Inferior parietal cortex (tissue), 1 donor: ENCODE results near the gene PSTPIP2.
"Not testable (repeated sequence)": the region's sequence is repeated elsewhere in the genome, so short reads cannot be mapped to it uniquely, and the experiment has no call there.

Experiments used
- DNase-seq: peaks from one replicate; pipeline ENCODE4 v3.0.0-alpha.2; 2016; ENCODE audit errors: extremely low spot score

The PSTPIP2 gene

DNA sequence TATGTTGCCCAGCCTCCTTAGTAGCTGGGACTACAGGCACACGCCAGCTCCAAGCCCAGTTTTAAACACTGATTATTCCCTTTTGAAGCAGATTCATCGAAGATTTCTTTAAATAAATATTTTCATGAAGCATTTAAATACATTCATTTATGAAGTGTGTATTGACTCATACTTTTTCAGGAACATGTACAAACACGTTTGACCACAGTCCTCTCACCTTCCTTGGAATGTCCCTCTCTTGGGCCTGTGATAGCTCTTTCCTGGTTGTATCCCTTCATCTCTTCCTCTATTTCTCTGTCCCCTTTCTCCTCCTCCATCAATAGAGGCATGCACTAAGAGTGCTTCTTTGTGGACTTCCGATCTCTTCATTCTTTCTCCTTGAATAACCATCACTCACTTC is 2.5 kb downstream of the PSTPIP2 start:
- DNase-seq = no peak

DNA sequence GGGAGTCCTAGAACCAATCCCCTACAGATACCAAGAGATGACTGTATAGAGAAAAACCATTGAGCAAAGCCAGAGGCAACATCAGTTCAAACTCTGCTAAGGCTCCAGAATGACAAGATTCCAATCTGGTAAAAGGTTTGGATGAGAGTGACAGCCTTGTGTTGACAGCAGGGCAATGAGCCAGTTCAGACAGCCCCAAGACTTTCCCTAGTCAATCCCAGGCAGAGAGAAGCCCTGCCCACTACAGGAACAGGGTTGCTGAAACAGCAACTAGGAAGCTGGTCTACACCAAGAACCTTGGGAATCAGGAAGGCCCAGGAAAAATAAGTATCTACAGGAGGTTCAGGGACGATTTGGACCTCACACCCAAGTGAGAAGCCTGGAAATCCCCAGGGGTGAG is 3.3 kb downstream of the PSTPIP2 start:
- DNase-seq = no peak

DNA sequence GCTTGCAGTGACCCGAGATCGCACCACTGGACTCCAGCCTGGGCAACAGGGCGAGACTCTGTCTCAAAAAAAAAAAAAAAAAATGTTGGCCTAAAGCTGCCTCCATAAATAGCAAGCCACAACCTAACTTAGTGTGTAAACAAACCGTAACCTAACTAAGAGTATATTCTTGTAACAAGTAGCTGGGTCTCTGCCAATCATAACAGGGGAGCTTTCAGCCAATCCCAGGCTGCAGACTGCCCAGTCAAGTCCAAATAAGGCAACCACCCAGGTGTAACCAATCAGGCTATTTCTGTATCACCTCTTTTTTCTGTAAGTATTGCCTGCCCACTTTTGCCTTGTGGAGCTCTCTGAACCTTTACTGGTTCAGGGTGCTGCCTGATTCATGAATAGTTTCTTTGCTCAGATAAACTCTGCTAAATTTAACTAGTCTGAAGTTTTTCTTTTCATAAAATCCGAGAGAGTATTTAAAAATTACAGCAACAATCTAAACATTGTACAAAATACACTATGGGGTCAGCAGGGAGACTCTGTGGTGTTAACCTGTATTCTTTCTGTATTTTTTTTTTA is 4.5 kb downstream of the PSTPIP2 start:
- no peak for DNase-seq

DNA sequence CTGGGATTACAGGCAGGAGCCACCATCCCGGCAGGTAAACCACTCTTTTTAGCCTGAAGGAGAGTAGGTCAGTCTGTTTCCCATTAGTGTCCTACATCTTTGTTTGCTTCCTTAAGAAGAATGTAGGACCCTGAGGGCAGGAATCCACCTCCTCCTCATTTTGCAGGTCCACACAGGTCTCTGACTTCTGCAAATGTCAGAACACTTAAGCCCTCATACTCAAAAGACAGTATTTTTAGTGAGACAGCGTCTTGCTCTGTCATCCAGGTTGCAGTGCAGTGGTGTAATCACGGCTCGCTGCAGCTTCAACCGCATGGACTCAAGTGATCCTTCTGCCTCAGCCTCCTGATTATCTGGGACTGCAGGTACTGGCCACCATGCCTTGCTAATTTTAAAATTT is 9.3 kb downstream of the PSTPIP2 start:
- DNase-seq = no peak

DNA sequence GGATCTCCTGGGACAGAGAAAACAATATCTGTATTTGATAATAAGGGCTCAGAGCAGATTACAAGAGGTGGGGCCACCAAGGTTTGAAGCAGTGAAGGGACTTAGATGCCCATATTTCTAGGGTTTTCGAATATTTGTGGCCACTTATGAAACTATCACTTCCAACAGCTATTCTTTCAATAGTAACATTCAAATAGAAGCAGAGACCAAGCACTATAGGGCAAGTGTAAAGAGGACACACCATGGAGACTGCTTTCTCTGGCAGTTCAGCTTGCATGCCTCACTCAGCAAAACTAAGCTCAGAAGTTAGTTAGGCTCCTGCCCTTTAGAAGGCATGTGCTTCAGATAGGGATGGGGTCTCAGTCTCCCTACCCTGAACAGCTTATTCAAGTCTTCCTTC is 10.3 kb downstream of the PSTPIP2 start:
- DNase-seq = no peak

DNA sequence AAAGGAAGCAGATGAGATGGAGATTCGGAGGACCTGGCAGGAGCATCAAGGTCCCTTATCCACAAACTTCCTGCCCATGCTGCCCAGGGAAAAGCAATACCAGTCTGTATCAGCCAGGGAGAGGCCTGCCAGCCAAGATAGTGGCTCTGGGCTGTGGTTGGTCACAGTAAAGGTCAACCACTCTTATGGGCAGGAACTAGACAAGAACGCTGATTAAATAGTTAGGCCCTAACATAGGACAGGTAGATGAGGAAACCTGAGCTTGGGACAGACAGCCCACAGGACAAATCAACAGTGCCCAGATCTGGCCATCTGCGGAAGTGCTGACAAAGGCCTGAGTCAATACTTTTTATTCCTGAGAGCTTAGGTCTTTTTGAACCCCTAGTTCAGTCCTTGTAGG is 10.7 kb downstream of the PSTPIP2 start:
- DNase-seq = no peak

DNA sequence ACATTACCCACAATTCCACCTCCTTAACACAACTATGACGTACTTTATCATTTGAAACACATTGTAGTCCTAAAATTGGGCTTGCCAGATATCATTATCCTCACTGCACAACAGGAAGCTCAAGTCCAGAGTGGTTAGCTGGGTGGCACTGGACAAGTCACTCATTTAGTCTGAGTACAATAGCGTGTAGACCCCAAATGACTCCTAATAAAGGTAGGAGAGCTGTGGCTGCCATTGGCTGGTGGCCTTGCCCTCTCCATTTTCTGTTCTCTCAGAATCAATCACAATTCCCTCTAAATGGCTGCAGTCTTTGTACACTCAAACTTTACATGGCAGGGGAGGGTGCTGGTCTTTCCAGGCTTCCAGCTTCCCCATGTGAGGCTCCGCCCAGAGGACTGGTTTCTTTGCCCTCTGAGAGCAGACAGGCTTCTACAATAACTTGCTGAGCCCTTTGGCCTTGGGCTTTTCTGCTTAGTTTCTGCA is 11.7 kb downstream of the PSTPIP2 start:
- DNase-seq = no peak

DNA sequence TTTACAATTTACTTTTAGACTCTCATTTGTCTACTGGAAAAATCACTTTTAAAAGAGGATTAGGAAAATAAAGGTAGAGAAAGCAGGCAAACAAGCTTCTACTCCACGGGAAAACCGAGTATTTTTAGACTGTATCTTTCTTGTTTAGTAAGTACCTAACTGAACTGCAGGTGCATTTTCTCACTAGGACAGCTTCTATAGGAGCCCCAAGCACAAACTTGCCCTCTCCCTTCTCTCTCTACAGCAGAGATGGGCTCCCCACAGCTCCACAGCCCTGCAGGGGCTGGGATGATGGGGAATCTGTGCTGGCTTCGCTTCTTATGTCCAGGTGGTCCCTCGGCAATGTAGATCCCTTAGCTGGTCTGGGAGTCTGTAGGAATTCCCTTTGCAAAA is 16.2 kb downstream of the PSTPIP2 start:
- no peak for DNase-seq

DNA sequence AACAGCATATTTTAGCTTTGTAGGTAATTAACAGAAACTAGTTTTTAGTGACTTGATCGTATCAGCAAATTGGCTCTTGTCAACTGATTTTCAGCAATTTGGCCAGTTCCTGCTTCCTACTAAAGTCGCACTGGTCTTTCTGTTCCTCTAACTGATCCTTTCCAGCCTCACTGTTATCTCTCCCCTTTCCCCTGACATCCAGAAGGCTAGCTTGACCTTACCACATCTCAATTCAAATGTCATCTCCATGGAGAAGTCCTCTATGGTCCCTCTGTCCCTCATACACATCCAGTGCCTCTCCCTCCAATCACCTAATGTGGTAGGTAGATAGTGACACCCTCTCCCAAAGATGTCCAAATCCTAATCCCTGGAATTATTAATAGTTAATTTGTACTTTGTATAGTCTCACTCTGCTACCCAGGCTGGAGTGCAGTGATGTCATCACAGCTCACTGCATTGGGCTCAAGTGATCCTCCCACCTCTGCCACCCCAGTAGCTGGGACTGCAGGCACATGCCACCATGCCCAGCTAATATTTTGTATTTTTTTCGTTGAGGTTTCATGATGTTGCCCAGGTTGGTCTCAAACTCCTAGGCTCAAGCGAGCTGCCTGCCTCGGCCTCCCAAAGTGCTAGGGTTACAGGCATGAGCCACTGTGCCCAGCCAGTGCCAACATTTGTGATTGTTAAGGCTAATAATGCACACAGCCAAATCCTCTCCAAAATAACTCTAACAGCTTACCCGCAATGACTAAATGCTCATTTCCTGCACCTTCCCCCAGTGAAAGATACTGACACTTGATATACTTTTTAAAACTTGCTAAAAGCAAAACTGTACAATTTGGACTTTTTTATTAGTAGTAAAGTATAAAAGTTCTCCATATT is 16.9 kb downstream of the PSTPIP2 start:
- no peak for DNase-seq

DNA sequence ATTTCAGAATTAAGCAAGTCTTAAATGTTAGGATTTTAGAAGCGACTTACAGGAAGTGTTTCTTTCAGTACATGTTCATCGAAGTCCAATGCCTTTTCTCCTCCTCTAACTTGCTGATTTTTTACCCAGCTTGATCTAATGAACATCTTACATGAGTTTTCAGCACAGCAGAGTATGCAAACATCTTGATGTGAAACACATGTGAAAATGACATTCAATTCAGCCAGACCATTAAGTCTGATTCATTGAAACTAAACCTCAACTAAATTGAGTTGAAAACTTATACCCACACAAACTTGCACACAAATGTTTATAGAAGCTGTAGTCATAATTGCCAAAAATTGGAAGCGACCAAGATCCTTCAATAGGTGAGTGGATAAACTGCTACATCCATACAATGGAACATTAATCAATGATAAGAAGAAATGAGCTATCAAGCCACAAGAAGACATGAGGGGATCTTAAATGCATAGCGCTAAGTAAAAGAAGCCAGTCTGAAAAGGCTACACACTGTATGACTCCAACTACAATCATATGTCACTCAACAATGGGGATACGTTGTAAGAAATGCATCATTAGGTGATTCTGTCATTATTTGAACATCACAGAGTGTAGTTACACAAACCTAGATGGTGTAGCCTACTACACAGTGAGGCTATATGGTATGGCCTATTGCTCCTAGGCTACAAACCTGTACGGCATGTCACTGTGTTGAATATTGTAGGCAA is 18.5 kb downstream of the PSTPIP2 start:
- DNase-seq = no peak

DNA sequence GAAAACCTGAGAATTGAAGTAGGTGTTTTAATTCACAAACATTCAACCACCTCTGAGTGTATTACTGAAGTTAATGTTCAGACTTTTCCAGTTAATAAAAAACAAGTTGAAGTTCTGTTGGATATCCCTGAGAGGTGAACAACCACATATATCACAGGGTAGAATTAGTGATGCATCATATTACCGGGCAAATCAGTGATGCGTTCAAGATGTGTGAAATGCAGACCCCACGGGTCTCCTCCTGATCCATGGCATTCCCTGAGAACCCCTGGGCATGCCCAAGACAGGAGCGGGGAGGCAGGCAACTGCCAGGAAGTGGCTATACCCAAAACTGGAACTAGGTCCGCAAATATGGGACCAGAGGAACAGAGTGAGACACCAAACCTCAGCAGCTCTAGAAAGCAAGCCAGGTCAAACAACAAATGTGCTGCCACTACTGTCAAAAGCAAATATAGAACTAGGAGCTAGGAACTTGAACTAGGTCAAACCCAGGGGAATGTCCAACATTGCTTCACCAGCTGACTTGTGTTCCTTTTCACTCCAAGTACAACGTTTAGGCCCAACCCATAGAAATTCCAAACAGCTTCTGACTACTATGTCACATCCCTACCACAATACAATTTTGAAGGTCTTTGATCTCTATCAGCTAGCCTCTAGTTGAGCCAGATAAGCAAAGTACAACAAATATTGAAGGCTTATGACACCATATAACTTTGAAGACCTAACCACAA is 20.2 kb downstream of the PSTPIP2 start:
- no peak for DNase-seq

DNA sequence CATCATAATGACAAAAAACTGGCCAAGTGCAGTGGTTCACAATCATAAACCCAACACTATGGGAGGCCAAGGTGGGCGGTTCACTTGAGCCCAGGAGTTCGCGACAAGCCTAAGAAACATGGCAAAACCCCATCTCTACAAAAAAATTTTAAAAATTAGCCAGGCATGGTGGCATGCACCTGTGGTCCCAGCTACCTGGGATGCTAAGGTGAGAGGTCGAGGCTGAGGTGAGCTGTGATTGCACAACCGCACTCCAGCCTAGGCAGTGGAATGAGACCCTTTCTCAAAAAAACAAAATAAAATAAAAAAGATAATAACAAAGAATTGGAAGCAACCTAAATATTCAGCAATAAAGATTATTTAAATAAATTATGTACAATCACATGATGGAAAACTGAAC is 21.8 kb downstream of the PSTPIP2 start:
- DNase-seq = no peak

DNA sequence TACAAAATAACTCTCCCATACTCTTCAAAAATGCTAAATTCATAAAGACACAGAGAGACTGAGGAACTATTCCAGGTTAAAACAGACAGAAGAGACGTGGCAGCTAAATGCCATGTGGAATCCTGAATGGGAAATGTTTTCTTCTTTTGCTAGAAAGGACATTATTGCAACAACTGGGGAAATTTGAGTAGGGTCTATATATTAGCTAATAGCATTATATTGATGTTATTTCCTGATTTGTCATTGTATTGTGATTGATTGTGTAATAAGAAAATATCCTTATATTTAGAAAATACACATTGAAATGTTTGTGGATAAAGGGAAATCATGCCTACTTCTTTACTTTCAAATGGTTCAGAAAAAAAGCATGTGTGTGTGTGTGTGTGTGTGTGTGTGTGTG is 23.4 kb downstream of the PSTPIP2 start:
- no peak for DNase-seq

DNA sequence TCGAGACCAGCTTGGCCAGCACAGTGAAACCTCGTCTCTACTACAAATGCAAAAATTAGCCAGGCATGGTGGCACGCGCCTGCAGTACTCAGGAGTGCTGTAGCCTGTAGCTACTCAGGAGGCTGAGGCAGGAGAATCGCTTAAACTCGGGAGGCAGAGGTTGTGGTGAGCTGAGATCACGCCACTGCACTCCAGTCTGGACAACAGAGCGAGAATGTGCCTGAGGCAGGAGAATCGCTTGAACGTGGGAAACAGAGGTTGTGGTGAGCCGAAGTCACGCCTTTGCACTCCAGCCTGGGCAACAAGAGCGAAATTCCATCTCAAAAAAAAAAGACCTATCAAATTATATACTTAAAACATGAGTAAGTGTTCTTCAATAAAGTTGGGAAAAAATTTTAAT is 24.7 kb downstream of the PSTPIP2 start:
- not testable (repeated sequence) for DNase-seq

DNA sequence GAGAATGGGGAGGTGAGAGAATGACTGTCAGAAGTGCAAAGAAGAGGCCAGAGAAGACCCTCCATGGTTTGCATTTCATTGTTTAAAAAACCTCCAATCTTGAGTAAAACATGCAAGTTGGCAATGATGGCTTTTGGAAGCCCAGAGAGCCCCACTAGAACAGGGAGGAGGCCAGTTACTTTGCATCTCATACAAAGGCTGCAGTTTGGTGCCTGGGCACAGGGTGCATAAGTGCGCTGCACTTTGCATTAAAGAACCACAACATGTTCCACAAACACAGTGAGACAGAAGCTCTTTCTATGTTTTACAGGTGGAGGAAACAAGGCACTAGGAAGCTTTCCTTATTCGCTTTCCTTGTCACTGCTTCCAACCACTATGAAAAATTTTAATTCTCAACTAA is 25.4 kb downstream of the PSTPIP2 start:
- DNase-seq = no peak

DNA sequence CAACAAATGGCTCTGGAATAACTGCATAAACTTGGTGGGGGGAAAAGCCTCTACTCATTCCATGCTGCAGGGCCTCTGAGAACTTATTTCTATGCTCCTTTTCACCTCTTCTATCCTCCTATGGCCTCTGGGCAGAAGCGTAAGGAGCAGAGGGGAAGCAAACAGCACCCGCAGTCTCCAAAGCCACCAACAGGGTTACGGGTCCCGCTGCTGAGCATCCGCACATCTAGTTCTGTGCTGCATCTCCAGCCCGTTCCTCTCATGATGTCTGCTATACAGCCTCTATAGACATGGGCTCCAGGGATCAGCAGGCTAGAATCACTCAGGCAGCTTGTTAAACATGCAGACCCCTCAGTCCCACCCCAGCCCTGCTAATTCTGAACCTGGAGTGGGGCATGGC is 25.9 kb downstream of the PSTPIP2 start:
- DNase-seq = no peak

DNA sequence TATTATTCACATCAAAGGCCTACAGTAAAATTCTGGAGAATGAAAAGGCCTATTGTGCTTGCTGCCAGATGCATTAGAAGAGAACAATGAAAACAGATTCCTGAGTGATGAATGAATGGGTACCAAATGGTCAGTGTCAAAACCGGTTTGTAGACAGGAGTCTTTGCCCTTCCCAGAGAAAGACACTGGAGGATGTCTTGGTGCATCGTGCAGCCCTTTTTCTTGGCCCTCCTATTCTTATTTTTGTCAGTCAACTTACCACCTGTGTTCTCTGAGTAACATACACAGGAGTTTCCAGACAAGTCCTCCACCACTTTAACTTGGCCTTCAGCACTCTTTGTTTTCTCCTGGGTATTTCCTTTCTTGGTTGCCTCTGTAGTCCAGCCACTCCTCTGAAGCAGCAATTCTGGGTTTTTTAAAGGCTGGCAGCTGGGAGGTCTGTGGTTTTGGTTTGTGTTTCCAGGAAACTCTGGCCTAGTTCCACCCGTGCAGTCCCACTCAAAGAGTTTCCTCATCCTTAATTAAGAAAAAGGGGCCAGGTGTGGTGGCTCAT is 29.4 kb downstream of the PSTPIP2 start:
- DNase-seq = no peak

DNA sequence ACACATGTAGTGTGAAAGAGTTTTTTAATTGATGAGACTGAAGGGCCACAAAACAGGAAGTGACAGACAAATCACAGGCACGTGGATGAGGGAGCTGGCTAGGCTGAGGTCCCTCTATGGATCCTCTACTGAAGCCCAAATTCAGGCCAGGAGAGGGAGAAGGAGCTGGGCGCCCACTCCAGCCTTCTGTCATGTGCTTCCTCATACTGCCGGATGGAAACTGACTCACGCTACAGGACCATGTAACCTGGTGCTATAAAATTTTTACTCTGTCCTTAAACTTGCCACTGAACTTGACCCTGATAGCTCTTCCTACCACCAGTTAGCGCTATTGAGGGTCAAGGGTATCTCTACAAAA is 31.3 kb downstream of the PSTPIP2 start:
- DNase-seq = no peak

DNA sequence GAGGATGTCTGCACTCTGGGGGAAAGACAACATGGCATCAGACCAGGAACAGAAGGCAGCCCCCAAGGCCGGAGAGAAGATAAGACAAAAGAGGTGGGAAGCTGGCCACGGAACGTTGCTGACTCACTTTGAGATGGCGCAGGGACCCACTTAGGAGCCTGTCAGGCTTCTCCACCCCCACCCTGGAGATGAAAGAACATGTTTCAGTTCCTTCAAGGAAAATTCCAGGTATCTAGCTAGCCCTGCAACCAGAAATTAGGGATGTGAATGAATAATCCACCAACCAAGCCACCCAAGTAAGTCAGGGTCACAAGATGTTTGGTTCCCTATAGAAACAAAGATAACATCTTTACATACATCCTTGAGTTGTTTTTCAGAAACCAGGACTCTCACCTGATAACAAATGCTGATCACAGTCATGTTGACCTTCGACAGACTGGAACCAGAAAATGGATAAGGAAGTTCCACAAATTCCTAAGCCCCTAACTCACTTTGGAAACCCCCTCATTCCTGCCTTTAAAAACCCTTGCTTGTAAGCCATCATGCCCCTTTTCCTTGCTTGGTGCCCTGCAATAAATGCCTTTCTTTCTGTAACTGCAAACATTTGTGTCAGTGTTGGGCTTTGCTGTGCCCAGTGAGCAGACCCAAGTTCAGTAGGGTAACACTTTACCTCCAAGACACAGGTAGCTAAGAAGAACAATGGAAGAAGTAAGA is 31.9 kb downstream of the PSTPIP2 start:
- DNase-seq = no peak

DNA sequence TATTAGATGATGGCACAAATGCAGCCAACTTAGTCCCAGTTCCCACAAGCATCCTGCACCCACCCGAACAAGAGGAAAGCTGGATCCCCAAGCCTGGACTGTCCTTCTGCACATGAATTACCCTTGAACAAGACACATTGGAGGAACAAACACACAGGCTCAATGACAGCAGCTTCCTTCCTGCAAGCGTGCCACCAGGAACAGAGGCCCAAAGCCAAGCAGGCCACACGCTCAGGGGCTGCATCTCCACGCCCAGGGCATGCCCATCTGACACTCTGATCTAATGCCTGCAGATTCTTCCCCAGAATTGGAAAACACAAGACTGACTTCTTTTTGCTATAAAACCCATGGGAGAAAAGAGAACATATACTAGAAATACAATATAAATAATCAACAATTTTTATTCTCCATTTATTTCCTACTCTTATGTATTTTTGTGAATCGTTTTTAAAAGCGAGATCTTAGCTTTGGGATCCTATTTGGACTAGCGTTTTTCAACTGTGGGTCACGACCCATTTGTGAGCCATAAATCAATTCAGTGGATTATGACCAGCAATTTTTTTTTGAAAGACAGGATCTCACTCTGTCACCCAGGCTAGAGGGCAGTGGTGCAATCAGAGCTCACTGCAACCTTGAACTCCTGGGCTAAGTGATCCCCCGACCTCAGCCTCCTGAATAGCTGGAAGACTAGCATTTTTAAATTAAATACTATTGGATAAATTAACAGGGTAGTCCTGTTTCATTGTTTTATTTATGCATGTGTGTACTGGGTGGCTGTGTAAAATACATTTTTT is 34.4 kb downstream of the PSTPIP2 start:
- DNase-seq = no peak
